PC-9 (cell line): ENCODE data around the gene TMEM198.

ENCODE experiments used
- CTCF ChIP-seq: fragments of 200-600 bp; sonication (generic); conservative IDR thresholded peaks from 2 replicates; pipeline ENCODE4 v1.6.1; 2017; ENCODE audit warnings: mixed run types, antibody characterized with exemption, mild to moderate bottlenecking, moderate library complexity
- EZH2 ChIP-seq: fragments of 200-600 bp; sonication (generic); IDR thresholded peaks from 2 replicates; pipeline ENCODE4 v1.8.0; 2017; ENCODE audit warnings: antibody characterized with exemption, low read depth

- peak; percentile 42; the same call in 1 of the 2 replicates for TF ChIP-seq CTCF
- no peak for TF ChIP-seq EZH2
Observed at GRCh38 chr2:219500135-219500534, 43.7 kb upstream of the TMEM198 start.
